Endodermal cell (in vitro differentiated cells): ENCODE results near the gene COPZ1. TPM values are rescaled to one million over a fixed set of nuclear protein-coding genes. Genes with fewer than 3 reads are reported as not detected.

Experiments
- DNase-seq: peaks from one replicate; pipeline ENCODE4 v3.0.0-alpha.2; 2017
- H3K27ac ChIP-seq: 2 replicates; pipeline ENCODE4 v1.5.1; 2013; ENCODE audit warnings: mild to moderate bottlenecking, low read depth, low read length, moderate library complexity
- H3K27me3 ChIP-seq: 2 replicates; pipeline ENCODE4 v1.6.1; 2013; ENCODE audit warnings: mild to moderate bottlenecking, low read length, moderate library complexity; ENCODE audit not compliant: insufficient read depth, control insufficient read depth, poor library complexity, severe bottlenecking
- H3K36me3 ChIP-seq: 2 replicates; pipeline ENCODE4 v1.7.0; 2013; ENCODE audit warnings: mild to moderate bottlenecking, low read length, moderate library complexity; ENCODE audit not compliant: control insufficient read depth, insufficient read depth
- H3K4me1 ChIP-seq: one replicate; pipeline ENCODE4 v1.7.0; 2013; ENCODE audit warnings: low read length; ENCODE audit not compliant: control insufficient read depth, insufficient read depth
- H3K4me3 ChIP-seq: 2 replicates; pipeline ENCODE4 v1.5.1; 2013; ENCODE audit warnings: mild to moderate bottlenecking, low read length, moderate library complexity
- H3K9ac ChIP-seq: 2 replicates; pipeline ENCODE4 v1.6.1; 2013; ENCODE audit warnings: mild to moderate bottlenecking, low read length, moderate library complexity; ENCODE audit not compliant: poor library complexity, severe bottlenecking; ENCODE audit errors: extremely low read depth
- H3K9me3 ChIP-seq: 2 replicates; pipeline ENCODE4 v1.6.1; 2013; ENCODE audit warnings: mild to moderate bottlenecking, low read length, moderate library complexity; ENCODE audit not compliant: control insufficient read depth
- H3K27ac Mint-ChIP-seq: 2 replicates; pipeline ENCODE4 v1.8.0; 2020; ENCODE audit warnings: mixed read lengths
- H3K27me3 Mint-ChIP-seq: 2 replicates; pipeline ENCODE4 v1.8.0; 2021; ENCODE audit warnings: mild to moderate bottlenecking, mixed read lengths; ENCODE audit not compliant: insufficient read depth
- H3K36me3 Mint-ChIP-seq: 2 replicates; pipeline ENCODE4 v1.8.0; 2020; ENCODE audit warnings: low read depth, mixed read lengths
- H3K4me1 Mint-ChIP-seq: 2 replicates; pipeline ENCODE4 v1.8.0; 2020; ENCODE audit warnings: mixed read lengths
- H3K4me3 Mint-ChIP-seq: 2 replicates; pipeline ENCODE4 v1.8.0; 2020; ENCODE audit warnings: mild to moderate bottlenecking, moderate library complexity, mixed read lengths
- H3K9me3 Mint-ChIP-seq: 2 replicates; pipeline ENCODE4 v1.8.0; 2020; ENCODE audit warnings: mild to moderate bottlenecking, mixed read lengths
- WGBS, 2 experiments: methylation state at CpG; one replicate each; pipeline versions ENCODE4 v1.1.5 to v1.1.7; 2013; ENCODE audit warnings: missing lambda C conversion rate in 2 of 2, mixed read lengths in 1 of 2; ENCODE audit not compliant: insufficient coverage in 1 of 2, insufficient read length in 1 of 2; 5-methylcytosine and 5-hydroxymethylcytosine counted together
- total RNA-seq, 2 donors: library from RNA; stranded (reverse); fragmentation: NEBNext Ultra II Directional in 1 of 2; extraction: Animal tissue kit (Norgen Biotek cat#: 25700) in 1 of 2; gene quantifications; 2 replicates in 1 of 2; 3 replicates in 1 of 2; pipeline ENCODE4 v1.2.1, GENCODE V29; 2021
- TF ChIP-seq, protein P1 (sequence below): fragments of 200-600 bp; sonication (generic); conservative IDR thresholded peaks from 2 replicates; pipeline ENCODE4 v1.5.0; 2021; ENCODE audit warnings: antibody characterized with exemption, mild to moderate bottlenecking

COPZ1 gene
- total RNA-seq, 2 donors from 2014 or later, result 153 to 183 TPM

DNA sequence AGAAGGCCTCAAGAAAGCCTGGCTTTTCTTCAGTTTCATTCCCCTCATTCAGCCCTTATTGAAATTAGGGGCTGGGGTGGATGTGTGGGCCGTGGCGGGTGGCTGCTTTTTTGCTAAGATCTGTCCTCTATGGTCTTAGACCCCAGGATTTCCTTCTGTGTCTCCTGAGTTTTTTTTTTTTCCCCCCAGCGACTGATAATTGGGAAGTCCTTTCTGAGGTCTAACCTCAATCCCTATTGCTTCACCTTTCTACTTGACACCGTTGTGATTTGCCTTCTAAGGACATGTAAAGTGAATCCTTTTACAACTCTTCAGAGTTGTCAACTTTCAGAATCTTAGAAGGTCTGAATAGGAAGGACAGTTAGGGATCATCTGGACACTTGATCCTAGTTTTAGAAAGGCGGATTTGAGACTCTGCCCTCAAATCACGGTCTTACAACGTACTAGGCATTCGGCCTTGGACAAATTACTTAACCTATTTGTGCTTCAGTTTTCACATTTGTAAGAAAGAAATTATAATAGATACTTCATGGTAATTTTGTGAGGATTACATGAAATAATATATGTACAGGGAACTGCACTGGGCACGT is 34.9 kb downstream of the COPZ1 start:
- peaks cover 8% of the 10 kb centered on the region for H3K4me1 Mint-ChIP-seq
- TF ChIP-seq, protein P1, sequence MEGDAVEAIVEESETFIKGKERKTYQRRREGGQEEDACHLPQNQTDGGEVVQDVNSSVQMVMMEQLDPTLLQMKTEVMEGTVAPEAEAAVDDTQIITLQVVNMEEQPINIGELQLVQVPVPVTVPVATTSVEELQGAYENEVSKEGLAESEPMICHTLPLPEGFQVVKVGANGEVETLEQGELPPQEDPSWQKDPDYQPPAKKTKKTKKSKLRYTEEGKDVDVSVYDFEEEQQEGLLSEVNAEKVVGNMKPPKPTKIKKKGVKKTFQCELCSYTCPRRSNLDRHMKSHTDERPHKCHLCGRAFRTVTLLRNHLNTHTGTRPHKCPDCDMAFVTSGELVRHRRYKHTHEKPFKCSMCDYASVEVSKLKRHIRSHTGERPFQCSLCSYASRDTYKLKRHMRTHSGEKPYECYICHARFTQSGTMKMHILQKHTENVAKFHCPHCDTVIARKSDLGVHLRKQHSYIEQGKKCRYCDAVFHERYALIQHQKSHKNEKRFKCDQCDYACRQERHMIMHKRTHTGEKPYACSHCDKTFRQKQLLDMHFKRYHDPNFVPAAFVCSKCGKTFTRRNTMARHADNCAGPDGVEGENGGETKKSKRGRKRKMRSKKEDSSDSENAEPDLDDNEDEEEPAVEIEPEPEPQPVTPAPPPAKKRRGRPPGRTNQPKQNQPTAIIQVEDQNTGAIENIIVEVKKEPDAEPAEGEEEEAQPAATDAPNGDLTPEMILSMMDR, result no peak
- no peak for DNase-seq
- no peak overlapping the region for H3K4me3 Mint-ChIP-seq
- Histone ChIP-seq H3K27ac (peak overlapping the region; percentile 94), H3K27me3 (no peaks in the 10 kb centered on the region), H3K4me3 (peak overlapping the region; percentile 75), H3K36me3 (no peaks in the 10 kb centered on the region), H3K9ac (peak overlapping the region; percentile 38), H3K4me1 (peaks cover 25% of the 10 kb centered on the region), H3K9me3 (no peaks in the 10 kb centered on the region)
- H3K9me3 Mint-ChIP-seq, result no peaks in the 10 kb centered on the region
- peaks cover 18% of the 10 kb centered on the region for H3K27me3 Mint-ChIP-seq
- no peaks in the 10 kb centered on the region for H3K36me3 Mint-ChIP-seq
- WGBS, 2 experiments, result 64 to 73% methylated on average over 5 to 9 of the region's 9 CpGs
- peak overlapping the region; percentile 67 for H3K27ac Mint-ChIP-seq

- H3K4me3 Mint-ChIP-seq, result no peak overlapping the region
- Histone ChIP-seq H3K27ac (peak overlapping the region; percentile 59), H3K9ac (no peak overlapping the region)
Observed at GRCh38 chr12:54360717-54361456, 36.0 kb downstream of the COPZ1 start.

DNA sequence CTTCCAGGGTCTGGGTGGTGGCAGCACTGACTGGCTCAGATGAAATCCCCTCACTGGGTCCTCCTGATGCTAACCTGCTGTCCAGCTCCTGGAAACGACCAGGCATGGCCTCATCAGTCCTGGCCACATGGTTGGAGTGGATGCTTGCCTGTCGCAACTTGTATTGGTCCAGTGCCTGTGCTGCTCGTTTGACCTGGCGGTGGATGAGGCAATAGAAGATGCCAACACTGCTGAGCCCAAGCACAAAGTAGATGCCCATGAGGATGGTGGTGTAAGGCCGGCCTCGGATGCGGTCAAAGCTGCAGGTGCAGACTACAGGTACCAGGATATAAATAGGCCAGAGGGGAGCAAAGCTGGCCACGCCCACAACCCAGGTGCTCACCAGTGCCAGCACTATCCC is 38.1 kb downstream of the COPZ1 start:
- H3K27ac ChIP-seq, result no peak overlapping the region
- H3K36me3 ChIP-seq, result no peaks in the 10 kb centered on the region
- Mint-ChIP-seq H3K4me1 (peaks cover 6% of the 10 kb centered on the region), H3K4me3 (no peak overlapping the region), H3K27me3 (peaks cover 32% of the 10 kb centered on the region), H3K36me3 (no peaks in the 10 kb centered on the region), H3K27ac (no peak overlapping the region), H3K9me3 (no peaks in the 10 kb centered on the region)
- H3K4me3 ChIP-seq, result no peak overlapping the region
- TF ChIP-seq, protein P1, result no peak
- H3K27me3 ChIP-seq, result peaks cover 4% of the 10 kb centered on the region
- H3K4me1 ChIP-seq, result peaks cover 3% of the 10 kb centered on the region
- H3K9me3 ChIP-seq, result no peaks in the 10 kb centered on the region
- no peak overlapping the region for H3K9ac ChIP-seq
- WGBS, 2 experiments, result 88 to 94% methylated on average over 7 to 8 of the region's 8 CpGs
- peak; percentile 46 for DNase-seq

More at GRCh38 chr12:54360717-54361456, 36.0 kb downstream of the COPZ1 start:
- TF ChIP-seq, protein P1, result peak; percentile 98
- no peaks in the 10 kb centered on the region for H3K9me3 Mint-ChIP-seq
- DNase-seq, result peak; percentile 99
- 54 to 73% methylated on average over 6 to 13 of the region's 16 CpGs for WGBS, 2 experiments
- peaks cover 6% of the 10 kb centered on the region for H3K4me1 Mint-ChIP-seq
- H3K4me1 ChIP-seq, result peaks cover 18% of the 10 kb centered on the region
- H3K9me3 ChIP-seq, result no peaks in the 10 kb centered on the region
- no peaks in the 10 kb centered on the region for H3K27me3 ChIP-seq
- H3K36me3 ChIP-seq, result no peaks in the 10 kb centered on the region
- H3K4me3 ChIP-seq, result no peak overlapping the region
- peak overlapping the region; percentile 67 for H3K27ac Mint-ChIP-seq
- no peaks in the 10 kb centered on the region for H3K36me3 Mint-ChIP-seq
- peaks cover 18% of the 10 kb centered on the region for H3K27me3 Mint-ChIP-seq
